EL (cell line): ENCODE results near the gene FGR.

Experiments used
- DNase-seq: peaks from one replicate; pipeline ENCODE4 v3.0.0-alpha.2; 2016

FGR gene

GRCh38 chr1:27583479-27583878 is 51.5 kb downstream of the FGR start:
- DNase-seq = no peak

- DNase-seq = no peak
Observed at GRCh38 chr1:27581823-27582243, 53.2 kb downstream of the FGR start.

- no peak for DNase-seq
Observed at GRCh38 chr1:27577504-27578188, 57.3 kb downstream of the FGR start.

- DNase-seq = no peak
Observed at GRCh38 chr1:27576806-27577227, 58.2 kb downstream of the FGR start.

- peak; percentile 65 for DNase-seq
Observed at GRCh38 chr1:27575840-27576331, 59.1 kb downstream of the FGR start.

- peak; percentile 90 for DNase-seq
Observed at GRCh38 chr1:27574871-27575831, 59.8 kb downstream of the FGR start.

GRCh38 chr1:27574001-27574781 is 60.8 kb downstream of the FGR start:
- no peak for DNase-seq

DNA sequence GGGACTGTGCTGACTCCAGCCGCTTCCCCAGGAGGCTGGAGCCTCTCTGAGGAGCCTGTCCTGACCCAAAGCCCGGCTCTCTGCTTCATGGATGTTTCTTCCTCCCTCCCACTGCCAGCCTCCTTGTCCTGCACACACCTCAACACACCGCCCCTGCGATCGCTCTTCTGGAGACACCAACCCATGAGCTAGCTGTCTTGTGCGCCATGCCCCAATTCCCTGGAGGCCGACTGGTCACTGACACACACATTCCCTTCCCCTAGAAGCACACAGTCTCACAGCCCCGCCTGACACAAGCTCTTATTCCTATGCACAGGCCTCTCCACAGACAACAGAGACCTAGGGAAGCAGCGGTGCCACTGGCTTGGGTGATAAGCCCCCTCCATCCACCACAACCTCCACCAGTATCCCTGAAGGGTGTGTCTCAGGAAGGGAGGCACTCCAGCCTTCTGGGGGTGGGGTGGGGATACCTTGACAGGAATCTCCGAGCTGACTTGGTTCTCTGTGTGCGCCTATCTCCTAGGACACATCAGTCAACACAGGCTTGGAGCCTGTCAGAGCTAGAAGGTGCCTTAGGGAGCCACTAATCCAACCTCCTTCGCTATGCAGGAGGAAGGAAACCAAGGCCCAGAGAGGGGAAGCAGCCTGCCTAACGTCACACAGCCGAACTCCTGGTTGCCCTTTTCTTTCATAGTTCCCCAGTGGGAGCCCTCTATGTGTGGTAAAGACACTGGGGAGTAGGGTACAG is 62.1 kb downstream of the FGR start:
- no peak for DNase-seq

DNA sequence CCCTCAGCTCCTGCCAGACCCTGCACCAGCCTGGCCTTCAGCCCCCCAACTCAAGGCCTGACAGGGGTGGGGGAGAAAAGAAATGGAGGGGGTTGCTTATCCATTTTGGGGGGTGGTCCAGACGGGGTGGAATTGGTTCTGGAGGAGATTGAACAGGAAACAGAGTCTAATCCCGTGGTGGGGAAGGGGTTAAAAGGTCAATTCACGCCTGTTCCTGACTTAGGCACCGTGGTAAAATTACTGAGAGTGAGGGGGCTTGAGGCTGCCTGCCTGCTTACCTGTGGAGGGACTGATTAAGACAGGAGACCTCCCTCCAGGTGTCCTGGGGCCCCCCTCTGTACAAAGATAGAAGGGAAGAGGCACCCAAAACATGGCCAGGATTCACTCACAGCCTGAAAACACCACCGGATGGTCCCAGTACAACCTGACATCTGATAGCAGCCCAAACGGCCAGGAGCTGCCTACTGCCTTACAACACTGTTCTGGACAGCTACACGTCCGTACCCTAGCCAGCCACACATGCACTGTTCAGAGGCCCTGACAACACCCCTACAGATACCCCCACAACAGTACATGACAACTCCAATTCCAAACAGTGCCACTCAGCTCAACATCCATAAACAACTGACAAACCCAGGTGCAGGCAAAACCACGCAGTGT is 62.8 kb downstream of the FGR start:
- no peak for DNase-seq

DNA sequence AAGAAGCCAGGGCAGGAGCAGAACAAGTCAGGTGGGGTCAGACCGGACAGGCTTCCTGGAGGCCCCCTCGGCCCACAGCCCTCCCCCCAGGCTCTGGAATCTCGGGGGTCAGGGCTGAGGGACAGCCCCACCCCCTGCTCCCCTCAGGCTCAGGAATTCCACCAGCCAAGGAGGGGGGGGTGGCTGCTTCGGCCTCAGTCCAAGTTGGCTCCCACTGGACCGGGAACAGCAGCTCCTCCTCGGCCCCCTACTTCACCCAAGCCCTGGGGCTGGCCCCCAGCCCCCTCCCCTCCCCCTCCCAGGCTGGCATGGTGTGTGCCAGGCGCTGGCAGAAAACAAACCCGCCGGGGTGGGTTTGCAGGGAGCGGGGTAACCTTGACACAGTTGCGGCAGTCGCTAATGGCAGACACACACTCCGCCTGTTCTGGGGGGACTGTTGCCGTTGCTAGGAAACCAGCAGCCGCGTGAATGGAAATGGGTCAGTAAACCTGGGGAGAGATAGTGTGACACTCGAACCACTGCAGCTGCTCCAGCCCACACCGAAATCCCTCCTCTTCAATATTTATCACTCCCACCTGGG is 63.5 kb downstream of the FGR start:
- DNase-seq = no peak

GRCh38 chr1:27570784-27571183 is 64.2 kb downstream of the FGR start:
- DNase-seq = no peak

DNA sequence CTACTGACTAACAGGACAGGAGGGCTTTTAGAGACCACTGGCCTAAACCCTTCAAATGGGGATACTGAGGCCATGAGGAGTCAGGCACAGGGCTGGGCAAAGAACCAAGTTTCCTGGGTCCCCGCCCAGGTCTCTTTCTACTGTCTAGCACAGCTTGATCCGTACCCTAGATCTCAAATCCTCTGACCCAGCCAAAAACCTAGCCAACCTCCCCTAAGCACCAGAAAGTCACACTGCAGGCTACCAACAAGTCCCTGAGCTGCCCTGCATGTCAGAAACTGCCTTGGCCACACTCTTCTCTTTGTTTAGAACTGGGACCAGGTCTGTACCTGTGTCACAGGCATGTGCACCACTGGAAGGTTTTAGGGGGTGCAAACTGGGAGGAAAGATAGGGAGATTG is 64.6 kb downstream of the FGR start:
- DNase-seq = no peak

DNA sequence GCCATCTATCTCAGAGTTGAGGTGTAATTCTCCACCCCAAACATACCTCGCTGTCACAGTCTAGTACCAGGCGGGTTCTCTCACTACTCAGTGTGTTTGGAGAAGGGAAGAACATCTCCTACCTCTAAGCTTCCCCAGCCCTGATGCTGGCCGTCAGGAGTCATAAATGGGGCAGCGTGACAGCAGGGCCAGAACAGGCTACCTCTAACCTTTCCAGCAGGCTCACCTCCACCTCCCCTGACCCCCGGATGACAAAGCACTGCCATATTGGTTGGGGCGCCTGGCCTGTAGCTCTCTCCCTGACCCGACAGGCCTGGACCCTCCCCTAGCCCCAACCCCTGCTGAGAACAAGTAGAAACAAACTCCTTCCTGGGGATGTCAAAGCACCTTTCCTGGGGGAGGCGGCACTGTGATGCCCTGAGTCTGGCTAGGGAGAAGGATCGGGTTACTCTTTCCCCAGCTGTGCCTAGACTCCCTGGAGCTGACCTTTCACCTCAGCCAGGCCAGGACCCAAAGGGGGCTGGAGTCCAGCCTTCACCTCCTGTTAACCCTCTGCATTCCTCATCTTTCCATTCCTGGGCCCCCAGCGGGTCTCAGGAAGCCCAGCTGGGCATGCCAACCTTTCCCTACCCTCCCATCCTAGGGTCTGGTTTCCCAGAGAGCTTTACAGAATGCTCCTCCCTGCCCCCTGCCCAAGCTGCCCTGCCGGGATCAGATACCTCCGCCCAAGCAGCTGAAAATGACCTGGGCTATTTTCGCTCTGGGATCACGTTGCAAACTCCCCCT is 65.3 kb downstream of the FGR start:
- no peak for DNase-seq

DNA sequence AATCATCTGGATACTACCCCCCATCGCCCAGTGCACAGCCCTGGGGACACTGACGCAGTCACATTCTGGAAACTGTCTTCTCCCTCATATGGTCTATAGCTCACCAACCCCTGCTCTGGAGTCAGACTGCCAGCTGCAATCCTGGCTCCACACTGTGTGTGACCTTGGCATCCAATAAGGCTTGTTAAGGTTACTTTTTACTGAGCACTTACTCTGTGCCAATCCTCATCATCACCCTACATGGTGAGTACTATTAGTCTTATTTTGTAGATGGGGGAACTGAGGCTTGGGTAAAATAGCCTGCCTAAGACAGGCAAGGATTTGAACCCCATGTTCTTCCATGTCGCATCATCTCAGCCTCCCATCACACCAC is 65.9 kb downstream of the FGR start:
- peak; percentile 35 for DNase-seq

GRCh38 chr1:27568300-27569087 is 66.5 kb downstream of the FGR start:
- DNase-seq = peak; percentile 95

- DNase-seq = no peak
Observed at GRCh38 chr1:27567971-27568299, 67.0 kb downstream of the FGR start.

DNA sequence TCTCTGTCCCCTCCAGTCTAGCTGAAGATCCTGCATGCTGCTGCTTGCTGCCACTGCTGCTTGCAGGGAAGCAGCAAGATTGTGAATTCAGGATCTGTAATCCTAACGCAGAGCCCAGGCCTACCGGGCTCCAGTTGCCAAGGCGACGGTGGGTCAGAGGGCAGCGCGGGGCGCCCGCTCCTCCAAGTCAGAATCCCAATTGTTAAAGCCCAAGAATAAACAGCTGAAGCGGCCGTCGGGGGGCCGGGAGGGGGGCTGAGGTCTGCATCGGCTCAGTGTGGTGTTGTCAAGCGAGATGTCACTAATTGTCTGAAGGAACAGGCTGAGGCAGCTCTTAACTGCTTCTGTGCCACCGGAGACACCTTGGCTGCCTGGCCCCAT is 67.8 kb downstream of the FGR start:
- DNase-seq = no peak

DNA sequence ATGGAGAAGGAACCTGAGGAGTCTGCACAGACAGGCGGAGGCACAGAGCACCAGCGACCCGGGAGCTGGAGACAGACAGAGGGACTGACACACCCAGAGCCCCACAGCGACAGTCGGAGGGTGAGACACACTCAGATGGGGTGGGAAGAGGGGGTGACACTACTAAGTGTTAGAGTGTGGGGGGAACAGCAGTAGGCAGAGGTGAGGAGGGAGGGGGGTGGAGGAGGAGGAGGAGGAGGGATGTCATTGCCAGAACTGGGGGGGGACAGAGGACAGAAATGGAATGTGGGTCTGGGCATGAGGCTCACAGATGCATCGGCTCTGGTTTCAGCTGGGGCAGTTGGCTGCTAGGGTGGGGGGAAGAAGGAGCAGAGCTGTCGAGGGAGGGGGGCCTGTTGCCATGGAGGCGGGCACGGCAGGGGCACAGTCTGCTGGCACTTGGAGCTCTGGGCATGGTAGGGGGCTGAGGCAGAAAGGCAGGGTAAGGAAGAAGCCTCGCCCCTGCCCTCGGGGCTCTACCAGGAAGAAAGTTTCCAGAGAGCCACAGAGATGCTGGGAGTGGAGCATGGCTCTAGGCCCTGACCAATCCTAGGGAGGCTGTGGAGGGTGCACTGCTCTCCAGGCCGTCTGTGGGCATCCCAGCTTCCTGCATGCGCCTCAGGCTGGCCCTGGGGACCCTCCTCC is 68.4 kb downstream of the FGR start:
- DNase-seq = no peak
